ENCODE data around the gene STK10. TPM values are rescaled to one million over a fixed set of nuclear protein-coding genes. Genes with fewer than 3 reads are reported as not detected.

The STK10 gene
- total and polyA plus RNA-seq, 2 of the 8 experiments (the other 6 are each of a cell fraction or from before 2014, with no cell fraction given) = 10.5 to 21.4 TPM

- peak overlapping the region in 1 of 2 experiments; percentile 5; a peak in 2 of 4 replicates for H3K4me2 ChIP-seq (ENCODE audit: insufficient read depth in 1 of 2, low read depth in 2 of 2, low read length in 2 of 2)
- no peak overlapping the region for H3K23ac ChIP-seq (ENCODE audit: insufficient read length)
- no peak overlapping the region for H2BK15ac ChIP-seq (ENCODE audit: low read length)
- H3K18ac ChIP-seq (ENCODE audit: extremely low read depth, low read length) = no peak overlapping the region
- H3K27me3 ChIP-seq (replicated peaks in 1 of 4; ENCODE audit: control insufficient read depth in 3 of 4, extremely low read depth in 1 of 4, insufficient read depth in 3 of 4, low read length in 3 of 4) = no peaks in the 10 kb centered on the region
- peaks cover 25 to 28% of the 10 kb centered on the region in 2 experiments for H4K20me1 ChIP-seq (replicated peaks in 1 of 2; ENCODE audit: control insufficient read depth in 1 of 2, insufficient read depth in 2 of 2, low read length in 2 of 2)
- ChIA-PET CTCF (ENCODE audit: partially characterized antibody) (interaction anchor here (0.6 to 2.0 kb wide), 3 partner anchors 12 to 85 kb away, joined by 3 to 11 read pairs (median 9); no protein-coding TSS in a partner anchor), POLR2A (ENCODE audit: partially characterized antibody) (interaction anchor here (0.6 to 4.5 kb wide), 5 partner anchors 10 to 283 kb away, joined by 3 to 31 read pairs (median 4); partner anchors contain the start of gene FBXW11)
- no peak overlapping the region for H2BK120ac ChIP-seq (replicated peaks; ENCODE audit: low read depth, low read length)
- DNase-seq (ENCODE audit: low read depth in 1 of 2, low spot score in 2 of 2) (no peak), FAIRE-seq (no peak)
- H2BK5ac ChIP-seq (ENCODE audit: low read depth, low read length) = peak overlapping the region; percentile 1; the same call in 1 of the 2 replicates
- peak overlapping the region in 1 of 4 experiments; percentile 13; a peak in 1 of 8 replicates for H3K4me3 ChIP-seq (ENCODE audit: extremely low read depth in 1 of 4, insufficient read depth in 2 of 4, low read depth in 3 of 4, low read length in 4 of 4)
- no peak overlapping the region for H3K27ac ChIP-seq (ENCODE audit: low read depth, low read length)
- H3K4ac ChIP-seq (replicated peaks; ENCODE audit: insufficient read length, low read depth, low read length) = no peak overlapping the region
- no peaks in the 10 kb centered on the region for H3K9me3 ChIP-seq (ENCODE audit: insufficient read depth in 2 of 2, low read depth in 1 of 2, low read length in 1 of 2)
- no peak overlapping the region for H4K8ac ChIP-seq (ENCODE audit: extremely low read depth, insufficient read depth, low read length)
- H2BK12ac ChIP-seq (ENCODE audit: low read depth, low read length) = no peak overlapping the region
- H2BK20ac ChIP-seq (ENCODE audit: low read length) = no peak overlapping the region
- no peaks in the 10 kb centered on the region; the same call in 1 of the 2 replicates for H3K23me2 ChIP-seq (ENCODE audit: low read depth, low read length)
- no peak overlapping the region for H2AFZ ChIP-seq (ENCODE audit: low read length)
- no peak overlapping the region for H3K9ac ChIP-seq (replicated peaks in 1 of 4; ENCODE audit: extremely low read depth in 1 of 4, low read depth in 3 of 4, low read length in 3 of 4)
- H3K56ac ChIP-seq (replicated peaks; ENCODE audit: insufficient read length, low read depth, low read length) = no peak overlapping the region
- H4K91ac ChIP-seq (replicated peaks; ENCODE audit: insufficient read length, low read length) = no peak overlapping the region
- no peak overlapping the region for H2AK5ac ChIP-seq (ENCODE audit: low read depth, low read length)
- H3K79me2 ChIP-seq (ENCODE audit: control insufficient read depth in 1 of 2, insufficient read depth in 2 of 2, low read length in 2 of 2) = peaks cover 59 to 99% of the 10 kb centered on the region in 2 experiments
- H3K36me3 ChIP-seq (ENCODE audit: control insufficient read depth in 2 of 4, insufficient read depth in 4 of 4, low read length in 3 of 4) = peaks cover 0 to 18% (median 4%) of the 10 kb centered on the region in 4 experiments; a peak in 2 of 8 replicates
- peaks cover 5 to 41% (median 23%) of the 10 kb centered on the region in 4 experiments; a peak in 5 of 7 replicates for H3K4me1 ChIP-seq (replicated peaks in 1 of 4; ENCODE audit: control insufficient read depth in 3 of 4, insufficient read depth in 4 of 4, low read length in 3 of 4)
- no peak overlapping the region for H4K5ac ChIP-seq (ENCODE audit: insufficient read length, low read depth, low read length)
- no peak for TF ChIP-seq MAX (IDR thresholded peaks at IDR 0.05)
- TF ChIP-seq MAFK (IDR thresholded peaks at IDR 0.05; ENCODE audit: low read depth, low read length) = peak; percentile 85
- H3K79me1 ChIP-seq (ENCODE audit: low read depth, low read length) = peaks cover 2% of the 10 kb centered on the region
- 89% methylated on average over 3 of the region's 3 CpGs; no CpG with 5 or more reads in 1 of the 2 experiments for WGBS, 2 experiments (ENCODE audit: extremely low coverage in 1 of 2, insufficient coverage in 1 of 2, insufficient read length in 1 of 2, insufficient replicate concordance in 2 of 2, low coverage in 1 of 2, low lambda C conversion rate in 2 of 2, missing lambda C conversion rate in 1 of 2)
- H3K14ac ChIP-seq (ENCODE audit: insufficient read length) = no peak overlapping the region
These were observed 191.0 kb downstream of the STK10 start for GRCh38 chr5:171997011-171997410.

Measured in H1 (cell line).